Measurements from ENCODE around the gene GHITM.
"Not testable (repeated sequence)": the region's sequence is repeated elsewhere in the genome, so short reads cannot be mapped to it uniquely, and the experiment has no call there.

Gene GHITM, protein sequence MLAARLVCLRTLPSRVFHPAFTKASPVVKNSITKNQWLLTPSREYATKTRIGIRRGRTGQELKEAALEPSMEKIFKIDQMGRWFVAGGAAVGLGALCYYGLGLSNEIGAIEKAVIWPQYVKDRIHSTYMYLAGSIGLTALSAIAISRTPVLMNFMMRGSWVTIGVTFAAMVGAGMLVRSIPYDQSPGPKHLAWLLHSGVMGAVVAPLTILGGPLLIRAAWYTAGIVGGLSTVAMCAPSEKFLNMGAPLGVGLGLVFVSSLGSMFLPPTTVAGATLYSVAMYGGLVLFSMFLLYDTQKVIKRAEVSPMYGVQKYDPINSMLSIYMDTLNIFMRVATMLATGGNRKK

DNA sequence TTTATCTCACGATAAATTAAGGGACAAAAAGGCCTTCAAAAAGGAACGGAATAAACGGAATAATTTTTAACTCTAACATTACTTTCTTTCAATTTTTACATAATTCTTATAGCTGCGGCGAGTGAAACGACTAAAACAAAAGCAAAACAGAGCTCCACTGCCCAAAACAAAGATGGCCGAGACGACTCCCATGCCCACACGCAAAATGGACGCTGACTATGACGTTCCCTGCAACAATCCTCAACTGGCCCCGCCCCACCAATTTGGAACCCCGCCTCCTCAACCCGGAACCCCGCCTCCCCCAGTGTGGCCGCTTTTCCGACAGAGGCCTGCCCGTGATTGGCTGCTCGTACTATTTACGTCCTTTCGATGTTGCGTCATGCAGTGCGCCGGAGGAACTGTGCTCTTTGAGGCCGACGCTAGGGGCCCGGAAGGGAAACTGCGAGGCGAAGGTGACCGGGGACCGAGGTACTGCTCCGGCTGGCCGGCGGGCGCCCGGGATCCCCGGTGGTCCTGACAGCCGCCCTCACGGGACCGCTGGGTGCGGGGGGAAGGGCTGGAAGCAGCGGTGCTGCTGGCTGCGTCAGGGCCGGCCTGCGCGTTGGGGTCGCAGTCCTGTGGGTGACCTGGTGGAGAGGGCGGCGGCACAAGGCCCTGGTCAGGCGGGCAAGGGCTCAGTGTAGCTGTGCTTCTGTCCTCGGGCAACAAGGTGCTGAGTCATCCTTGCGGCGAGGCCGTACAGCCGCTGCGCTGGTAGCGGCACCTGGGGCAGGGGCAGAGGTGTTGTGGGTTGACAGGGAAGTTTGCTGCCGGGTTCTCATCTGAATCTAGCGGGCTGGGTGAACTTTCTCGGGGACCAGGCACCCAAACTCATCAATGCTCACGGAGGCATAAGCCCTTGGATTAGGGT is at the start of gene GHITM:
GHITM (plus strand) TSS at position 384 of the 910 bp plus-strand sequence. CDS start 1,992 bp downstream, outside the sequence.
- DNase-seq = peak; percentile 91

DNA sequence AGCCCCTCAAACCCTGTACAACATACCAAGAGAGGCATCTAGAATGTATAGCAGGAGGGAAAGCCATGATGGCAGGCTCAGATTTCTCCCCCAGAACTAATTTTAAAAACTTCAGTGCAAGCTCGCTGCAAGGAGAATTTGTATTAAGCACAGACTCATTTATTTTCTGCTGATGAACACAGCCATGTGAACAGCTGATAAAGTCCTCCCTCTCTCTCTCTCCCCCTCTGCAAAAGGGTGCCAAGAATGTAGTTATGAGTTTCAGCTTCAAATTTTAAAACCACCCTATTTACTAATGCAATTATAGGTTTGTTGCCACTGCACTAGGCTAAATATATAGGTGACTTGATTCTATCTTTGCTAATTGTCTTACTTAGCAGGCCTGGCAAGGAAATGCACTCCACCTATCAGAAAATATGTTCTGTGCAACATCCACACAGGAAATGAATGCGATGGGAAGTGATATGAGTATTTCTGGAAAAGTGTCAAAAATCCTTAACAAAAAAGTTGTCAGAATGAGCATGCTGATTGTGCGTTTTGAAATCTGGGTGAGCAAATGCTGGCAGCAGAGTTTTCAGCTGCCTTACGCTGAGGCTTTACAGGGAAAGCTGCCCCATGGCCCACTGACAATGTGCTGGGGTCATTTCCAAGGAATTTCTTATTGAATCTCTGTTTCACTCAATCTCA is 43.4 kb upstream of the GHITM start:
- DNase-seq = no peak

DNA sequence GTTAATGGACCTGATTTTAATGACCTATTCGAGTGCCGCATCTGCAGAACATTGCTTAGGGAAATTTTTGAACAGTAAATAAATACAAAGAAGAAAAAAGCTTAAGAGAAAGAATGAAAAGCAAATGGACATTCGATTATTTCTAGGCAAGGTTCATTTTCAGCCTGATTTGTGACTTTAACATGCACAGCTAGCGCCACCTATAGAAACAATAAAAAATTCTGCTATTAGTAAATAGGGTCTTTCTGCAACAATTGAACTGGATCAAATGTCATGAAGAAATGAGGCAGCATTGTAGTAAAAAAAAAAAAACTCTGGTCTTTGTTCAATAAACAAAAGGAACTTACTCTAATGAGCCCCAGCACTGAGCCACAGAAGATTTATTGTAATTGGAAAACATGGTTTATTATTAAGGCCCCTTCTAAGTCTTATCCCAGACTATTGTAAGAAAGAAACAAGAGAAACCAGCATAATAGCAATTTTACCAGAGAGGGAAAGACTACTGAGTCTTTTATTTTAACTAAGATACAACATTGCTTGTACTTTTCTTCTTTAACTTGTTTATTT is 41.4 kb upstream of the GHITM start:
- DNase-seq = peak; percentile 11

DNA sequence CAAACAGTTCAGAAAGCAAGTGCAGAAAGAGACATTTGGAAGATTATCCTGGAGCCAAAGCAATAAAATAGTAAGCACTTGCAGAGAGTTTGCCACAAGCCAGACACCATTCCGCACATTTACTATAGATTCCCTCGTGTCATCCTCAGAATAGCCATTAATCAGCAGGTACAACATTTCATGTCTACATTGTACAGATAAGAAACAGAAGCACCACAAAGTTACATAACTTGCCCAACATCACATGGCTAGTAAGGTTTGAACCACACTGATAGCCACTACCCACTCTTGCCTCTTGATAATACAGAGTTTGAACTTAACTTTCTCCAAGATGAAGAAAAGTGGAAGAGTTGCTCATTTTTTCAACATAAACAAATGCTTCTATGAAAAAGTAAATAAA is 40.6 kb upstream of the GHITM start:
- DNase-seq = no peak

DNA sequence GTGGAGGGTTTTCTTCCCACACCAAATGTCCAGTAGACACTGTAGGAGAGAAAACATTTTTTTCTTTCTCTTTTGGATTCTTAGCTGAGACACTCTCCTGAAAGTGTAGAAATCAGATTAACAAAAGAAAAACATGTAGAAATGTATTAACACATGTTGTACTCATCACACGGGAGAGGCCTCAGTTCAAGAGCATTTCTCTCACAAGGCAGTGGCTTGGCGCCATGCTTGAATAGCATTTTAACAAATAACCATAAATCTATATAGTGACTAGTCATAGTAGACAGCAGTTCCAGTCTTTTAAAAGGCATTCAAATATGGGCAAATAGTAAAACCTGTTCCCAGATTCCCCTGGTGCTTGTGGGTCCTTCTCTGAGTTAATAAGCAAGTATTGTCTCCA is 38.3 kb upstream of the GHITM start:
- DNase-seq = no peak

DNA sequence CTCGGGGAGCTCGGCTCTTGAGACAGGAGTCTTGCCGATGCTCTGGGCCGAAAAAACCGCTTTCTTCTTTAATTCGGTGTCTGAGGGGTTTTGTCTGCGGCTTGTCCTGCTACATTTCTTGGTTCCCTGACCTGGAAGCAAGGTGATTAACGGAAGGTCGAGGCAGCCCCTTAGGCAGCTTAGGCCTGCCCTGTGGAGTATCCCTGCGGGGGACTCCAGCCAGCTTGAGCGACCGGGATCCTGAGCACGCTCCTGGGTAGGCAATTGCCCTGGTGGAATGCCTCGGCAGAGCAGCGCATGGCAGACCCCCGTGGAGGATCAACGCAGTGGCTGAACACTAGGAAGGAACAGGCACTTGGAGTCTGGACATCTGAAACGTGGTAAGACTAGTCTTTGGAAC is 30.5 kb upstream of the GHITM start:
- no peak for DNase-seq

DNA sequence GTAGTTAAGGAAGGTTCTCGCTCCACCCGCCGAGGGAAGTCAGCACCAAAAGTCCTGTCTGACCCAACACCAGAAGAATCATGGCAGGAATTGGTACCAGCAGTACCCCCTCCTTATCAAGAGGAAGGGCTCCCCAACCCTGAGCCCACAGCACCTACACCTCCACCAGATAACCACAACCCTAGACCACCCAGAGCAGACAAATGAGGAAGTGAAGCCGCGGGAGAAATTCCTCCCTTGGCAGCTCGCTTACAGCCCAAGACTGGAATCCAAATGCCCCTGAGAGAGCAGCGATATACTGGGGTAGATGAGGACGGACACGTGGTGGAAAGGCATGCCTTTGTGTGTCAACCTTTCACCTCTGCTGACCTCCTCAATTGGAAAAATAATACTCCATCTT is 29.5 kb upstream of the GHITM start:
- not testable (repeated sequence) for DNase-seq

DNA sequence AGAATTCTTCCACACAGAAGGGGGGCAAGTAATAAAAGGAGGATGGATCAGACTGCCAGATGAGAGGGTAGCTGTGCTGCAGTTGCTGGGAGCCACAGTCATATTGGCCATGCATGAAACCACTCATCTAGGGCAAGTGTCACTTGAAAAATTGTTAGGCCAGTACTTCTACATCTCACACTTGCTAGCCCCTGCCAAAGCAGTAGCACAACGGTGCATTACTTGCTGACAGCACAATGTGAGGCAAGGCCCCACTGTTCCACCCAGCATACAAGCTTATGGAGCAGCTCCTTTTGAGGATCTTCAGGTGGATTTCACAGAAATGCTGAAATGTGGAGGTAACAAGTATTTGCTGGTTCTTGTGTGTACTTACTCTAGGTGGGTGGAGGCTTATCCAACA is 25.8 kb upstream of the GHITM start:
- DNase-seq = not testable (repeated sequence)

DNA sequence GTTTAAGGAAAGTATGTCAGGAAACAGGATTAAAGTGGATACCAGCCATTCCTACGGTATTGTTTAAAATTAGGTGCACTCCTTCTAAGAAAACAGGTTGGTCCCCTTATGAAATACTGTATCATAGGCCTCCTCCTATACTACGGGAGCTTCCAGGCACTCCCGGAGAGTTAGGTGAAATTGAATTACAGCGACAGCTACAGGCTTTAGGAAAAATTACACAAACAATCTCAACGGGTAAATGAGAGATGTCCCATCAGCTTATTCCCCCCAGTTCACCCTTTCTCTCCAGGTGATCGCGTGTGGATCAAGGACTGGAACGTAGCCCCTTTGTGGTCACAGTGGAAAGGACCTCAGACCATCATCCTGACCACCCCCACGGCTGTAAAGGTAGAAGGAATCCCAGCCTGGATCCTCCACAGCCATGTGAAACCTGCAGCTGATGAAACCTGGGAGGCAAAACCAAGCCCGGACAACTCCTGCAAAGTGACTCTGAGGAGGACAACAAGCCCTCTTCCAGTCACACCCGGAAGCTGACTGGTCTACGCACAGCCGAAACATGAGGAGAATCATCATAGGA is 25.1 kb upstream of the GHITM start:
- no peak for DNase-seq

DNA sequence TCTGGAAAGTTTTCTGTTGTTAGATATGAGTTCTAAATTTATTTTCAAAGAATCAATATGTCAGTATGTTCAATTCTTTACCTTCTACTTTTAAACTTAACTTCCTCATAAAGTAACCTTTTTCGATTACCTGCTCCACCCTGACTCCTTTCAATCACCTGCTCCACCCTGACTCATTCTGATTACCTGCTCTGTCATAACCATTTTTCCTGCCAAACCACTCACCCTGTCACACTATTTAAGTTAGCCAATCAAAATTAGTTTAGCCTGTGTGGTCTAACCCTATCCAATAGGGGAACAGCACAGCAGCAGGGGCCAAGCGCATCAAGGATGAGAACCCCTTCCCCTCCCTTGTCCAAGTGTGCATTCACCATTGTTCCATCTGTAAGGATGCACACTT is 22.1 kb upstream of the GHITM start:
- DNase-seq = not testable (repeated sequence)

DNA sequence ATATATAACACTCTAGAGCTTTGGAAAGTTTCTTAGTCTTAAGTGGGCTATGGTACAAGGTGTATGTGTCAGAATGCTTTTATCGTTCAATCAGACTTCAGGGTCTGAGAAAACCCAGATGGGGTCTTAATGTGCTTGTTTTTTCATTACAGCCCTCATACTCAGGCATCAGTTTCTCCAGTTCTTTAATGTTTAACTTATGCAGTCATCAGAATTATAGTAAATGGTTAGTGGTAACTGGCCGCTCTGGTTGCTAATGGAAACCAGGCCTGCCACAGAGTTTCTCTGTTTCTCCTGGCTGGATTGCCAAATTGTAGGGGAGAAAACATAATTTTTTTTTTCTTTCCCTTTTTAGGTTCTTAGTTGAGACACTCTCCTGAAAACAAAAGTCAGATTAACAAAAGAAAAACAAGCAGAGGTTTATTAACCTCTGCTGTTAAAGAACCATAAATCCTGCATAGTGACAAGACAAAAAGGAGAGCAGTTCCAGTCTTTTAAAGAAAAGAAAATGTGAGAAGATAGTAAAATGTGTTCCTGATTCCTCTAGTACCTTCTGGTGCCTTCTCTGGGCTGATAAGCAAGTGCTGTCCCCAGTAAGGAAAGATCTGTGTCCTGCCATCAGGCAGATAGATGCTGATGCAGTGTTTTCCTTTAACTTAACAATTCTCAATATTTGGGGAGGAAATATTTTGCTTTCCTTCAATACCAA is 21.5 kb upstream of the GHITM start:
- DNase-seq = no peak

DNA sequence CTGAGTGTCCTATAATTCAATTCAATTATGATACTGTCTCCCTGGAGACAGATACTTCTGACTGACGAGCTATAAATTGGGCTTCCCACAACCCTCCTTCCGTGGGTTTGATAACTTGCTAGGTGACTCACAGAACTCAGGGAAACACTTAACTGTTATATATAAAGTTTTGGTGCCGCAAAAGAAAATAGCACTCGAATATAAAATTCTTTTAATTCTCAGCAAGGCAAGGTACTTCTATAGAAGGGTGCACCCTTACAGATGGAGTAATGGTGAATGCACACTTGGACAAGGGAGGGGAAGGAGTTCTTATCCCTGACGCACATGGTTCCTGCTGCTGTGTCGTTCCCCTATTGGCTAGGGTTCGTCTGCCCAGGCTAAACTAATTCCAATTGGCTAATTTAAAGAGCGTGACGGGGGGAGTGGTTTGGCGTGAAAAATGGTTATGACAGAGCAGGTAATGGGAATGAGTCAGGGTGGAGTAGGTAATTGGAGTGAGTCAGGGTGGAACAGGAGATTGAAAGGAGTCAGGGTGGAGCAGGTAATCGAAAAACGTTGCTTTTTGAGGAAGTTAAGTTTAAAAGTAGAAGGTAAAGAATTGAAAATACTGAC is 20.8 kb upstream of the GHITM start:
- no peak for DNase-seq

DNA sequence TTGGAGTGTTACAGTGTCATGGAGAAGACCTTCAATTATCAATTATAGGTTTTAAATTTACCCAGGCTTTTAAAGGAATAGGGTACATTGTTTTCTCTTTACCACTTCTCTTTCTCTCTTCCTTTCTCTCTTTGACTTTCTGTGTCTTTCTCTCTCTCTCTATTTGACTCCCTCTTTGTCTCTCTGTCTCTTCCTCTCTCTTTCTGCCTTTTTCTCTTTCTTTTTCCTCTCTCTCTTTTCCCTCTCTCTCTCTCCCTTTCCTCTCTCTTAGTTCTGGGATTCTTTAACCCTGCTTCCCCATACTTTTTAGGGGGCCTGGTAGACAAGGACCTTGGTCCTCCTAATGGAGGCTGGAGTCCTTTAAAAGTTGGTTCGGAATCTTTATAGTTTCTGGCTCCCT is 15.9 kb upstream of the GHITM start:
- no peak for DNase-seq

DNA sequence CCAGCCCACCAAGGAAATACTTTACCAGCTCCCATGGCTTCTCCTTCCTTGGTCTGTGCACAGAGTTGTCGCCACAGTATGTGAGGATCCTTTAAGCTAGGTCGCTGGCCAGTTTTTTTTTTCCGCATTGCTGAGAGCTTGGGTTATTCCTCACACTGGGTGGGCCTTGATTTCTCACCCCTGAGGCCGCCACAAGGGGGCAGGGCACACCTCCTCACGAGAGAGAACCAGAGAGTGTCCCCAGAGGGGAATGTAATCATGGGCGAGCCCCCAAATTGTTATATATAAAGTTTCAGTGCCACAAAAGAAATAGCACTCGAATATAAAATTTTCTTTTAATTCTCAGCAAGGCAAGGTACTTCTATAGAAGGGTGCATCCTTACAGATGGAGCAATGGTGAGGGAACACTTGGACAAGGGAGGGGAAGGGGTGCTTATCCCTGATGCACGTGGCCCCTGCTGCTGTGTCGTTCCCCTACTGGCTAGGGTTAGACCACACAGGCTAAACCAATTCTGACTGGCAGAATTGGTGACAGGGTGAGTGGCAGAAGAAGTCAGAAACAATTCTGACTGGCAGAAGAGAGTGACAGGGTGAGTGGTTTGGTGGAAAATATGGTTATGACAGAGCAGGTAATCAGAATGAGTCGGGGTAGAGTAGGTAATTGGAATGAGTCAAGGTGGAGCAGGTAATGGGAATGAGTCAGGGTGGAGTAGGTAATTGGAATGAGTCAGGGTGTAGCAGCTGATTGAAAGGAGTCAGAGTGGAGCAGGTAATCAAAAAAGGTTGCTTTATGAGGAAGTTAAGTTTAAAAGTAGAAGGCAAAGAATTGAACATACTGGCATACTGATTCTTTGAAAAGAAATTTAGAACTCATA is 13.2 kb upstream of the GHITM start:
- DNase-seq = not testable (repeated sequence)

DNA sequence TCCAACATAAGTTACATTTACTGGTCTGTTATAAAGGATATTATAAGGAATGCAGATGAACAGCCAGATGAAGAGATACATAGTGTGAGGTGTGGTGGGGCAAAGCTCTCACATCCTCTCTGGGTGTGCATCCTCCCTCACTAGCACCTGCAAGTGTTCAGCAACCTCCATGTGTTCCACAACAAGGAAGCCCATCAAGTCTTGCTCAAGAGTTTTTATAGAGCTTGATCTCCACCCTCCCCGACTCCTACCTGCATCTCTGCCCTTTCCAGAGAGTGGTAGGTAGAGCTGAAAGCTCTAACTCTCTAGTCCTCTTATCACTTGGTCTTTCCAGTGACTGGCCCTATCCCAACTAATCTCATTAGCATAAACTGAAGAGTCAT is 12.5 kb upstream of the GHITM start:
- no peak for DNase-seq

DNA sequence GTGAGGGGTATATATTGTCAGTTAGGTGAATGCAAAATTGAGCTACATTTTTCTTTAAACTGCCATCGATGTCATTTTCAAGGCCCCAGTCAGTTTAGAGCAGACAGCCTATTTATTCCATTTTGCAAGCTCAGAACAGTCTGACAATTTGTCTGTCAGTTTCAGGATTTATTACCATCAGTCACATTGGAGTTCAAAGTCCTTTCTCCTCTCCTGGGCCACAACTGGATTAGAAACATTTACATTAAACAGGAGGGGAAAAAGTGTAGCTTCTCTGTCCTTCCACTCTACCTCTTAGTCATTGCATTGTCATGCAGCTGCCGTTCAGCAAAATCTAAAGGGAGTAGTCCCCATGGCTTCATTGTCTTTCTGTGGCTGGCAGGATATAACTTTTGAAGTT is 3.5 kb upstream of the GHITM start:
- no peak for DNase-seq

DNA sequence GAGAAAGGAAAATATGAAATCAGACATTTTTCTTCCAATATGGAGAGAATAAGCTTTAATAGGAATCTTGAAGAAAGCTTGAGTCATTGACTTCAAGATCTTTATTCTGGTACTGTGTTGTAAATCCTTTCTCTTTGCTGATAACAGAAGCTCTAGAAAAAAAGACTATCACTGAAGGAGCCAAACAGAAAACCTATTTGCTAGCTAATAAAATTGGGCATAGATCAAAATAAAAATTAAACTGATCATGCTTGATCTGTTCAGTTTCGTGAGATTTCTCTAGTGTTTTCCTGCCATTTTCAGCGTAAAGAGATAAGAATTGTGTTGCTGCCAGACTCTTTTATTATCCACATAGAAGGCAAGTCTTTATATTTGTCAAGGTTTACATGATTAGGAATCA is 1.5 kb upstream of the GHITM start:
- no peak for DNase-seq

DNA sequence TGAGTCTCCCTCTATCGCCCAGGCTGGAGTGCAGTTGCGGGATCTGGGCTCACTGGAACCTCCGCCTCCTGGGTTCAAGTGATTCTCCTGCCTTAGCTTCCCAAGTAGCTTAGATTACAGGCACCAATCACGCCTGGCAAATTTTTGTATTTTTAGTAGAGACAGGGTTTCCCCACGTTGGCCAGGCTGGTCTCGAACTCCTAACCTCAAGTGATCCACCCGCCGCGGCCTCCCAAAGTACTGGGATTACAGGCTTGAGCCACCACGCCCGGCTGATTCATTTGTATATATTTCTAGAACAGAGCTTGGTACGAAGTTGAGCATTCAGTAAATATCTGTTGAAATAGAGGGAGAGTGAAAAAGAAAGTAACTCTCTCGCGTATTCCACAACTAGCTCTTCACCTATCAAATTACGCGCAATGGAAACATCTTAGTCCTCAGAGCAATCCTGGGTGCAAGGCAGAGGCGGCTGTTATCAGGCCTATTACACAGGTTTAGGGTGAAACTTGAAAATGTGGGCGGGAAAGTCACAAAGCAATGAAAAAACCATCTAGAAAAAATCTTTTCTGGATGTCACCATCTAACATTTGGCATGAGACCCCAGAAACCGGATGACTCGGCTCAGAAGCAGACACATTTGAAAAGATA is 707 bp upstream of the GHITM start:
- no peak for DNase-seq

DNA sequence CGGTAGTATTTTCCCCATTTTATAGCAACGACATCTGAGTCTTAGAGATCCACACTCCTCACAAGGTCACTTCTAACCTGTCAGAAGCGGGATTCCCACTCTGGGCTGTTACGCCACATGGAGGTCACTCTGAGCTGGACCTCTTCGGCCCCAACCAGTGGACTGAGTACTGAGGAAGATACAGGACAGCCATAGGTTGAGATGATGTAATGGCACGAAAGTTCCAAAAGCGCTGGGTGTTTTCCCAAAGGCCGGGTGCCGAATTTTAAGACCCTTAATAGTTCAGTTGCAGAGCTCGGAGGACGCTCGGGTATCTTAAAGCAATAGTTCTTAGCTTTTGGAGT is 699 bp downstream of the GHITM start:
- no peak for DNase-seq

DNA sequence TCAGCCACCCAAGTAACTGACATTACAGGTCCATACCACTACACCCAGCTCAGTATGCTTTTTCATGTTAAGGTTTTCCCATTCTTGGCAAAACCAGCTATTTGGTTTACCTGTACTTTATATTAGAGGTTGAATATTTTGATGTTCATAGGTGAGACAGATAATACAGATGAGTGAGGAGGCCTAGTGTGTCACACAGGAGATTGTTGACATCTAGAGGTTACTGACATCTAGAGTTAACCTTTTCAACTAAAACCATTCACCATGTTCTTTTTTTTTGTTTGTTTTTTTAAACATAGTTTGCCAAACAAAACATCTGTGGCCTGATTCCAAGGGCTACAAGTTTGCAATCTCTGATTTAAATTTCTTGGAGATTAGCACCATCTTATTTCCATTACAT is 8.0 kb downstream of the GHITM start:
- DNase-seq = no peak
